Mesendoderm (in vitro differentiated cells): ENCODE data around the gene CD83.

ENCODE experiments used
- DNase-seq: peaks from one replicate; pipeline ENCODE4 v3.0.0; 2013
- H2AK5ac ChIP-seq: 2 replicates; pipeline ENCODE4 v1.6.1; 2013; ENCODE audit warnings: low read length, inconsistent platforms
- H2BK120ac ChIP-seq: 2 replicates; pipeline ENCODE4 v1.6.1; 2013; ENCODE audit warnings: low read depth, mild to moderate bottlenecking, low read length, moderate library complexity, mixed read lengths
- H2BK15ac ChIP-seq: replicated peaks from 2 replicates; pipeline ENCODE4 v1.6.1; 2013; ENCODE audit warnings: low read depth, mild to moderate bottlenecking, moderate library complexity
- H2BK5ac ChIP-seq: 2 replicates; pipeline ENCODE4 v1.6.1; 2013; ENCODE audit warnings: low read length, inconsistent platforms
- H3K18ac ChIP-seq: 2 replicates; pipeline ENCODE4 v1.6.1; 2013; ENCODE audit warnings: mild to moderate bottlenecking, low read length, mixed read lengths
- H3K23ac ChIP-seq: one replicate; pipeline ENCODE4 v1.6.1; 2013; ENCODE audit warnings: low read length
- H3K27ac ChIP-seq: 2 replicates; pipeline ENCODE4 v1.5.1; 2013; ENCODE audit warnings: low read depth, mild to moderate bottlenecking, inconsistent platforms, low read length, moderate library complexity
- H3K27me3 ChIP-seq: 2 replicates; pipeline ENCODE4 v1.6.1; 2013; ENCODE audit warnings: low read length, control low read depth, mild to moderate bottlenecking, inconsistent platforms; ENCODE audit not compliant: insufficient read depth, poor library complexity
- H3K36me3 ChIP-seq: 2 replicates; pipeline ENCODE4 v1.6.1; 2013; ENCODE audit warnings: low read length, inconsistent platforms; ENCODE audit not compliant: control insufficient read depth, insufficient read depth
- H3K4ac ChIP-seq: one replicate; pipeline ENCODE4 v1.6.1; 2013; ENCODE audit warnings: low read depth, mild to moderate bottlenecking, low read length, moderate library complexity
- H3K4me1 ChIP-seq: 2 replicates; pipeline ENCODE4 v1.6.1; 2013; ENCODE audit warnings: low read depth, low read length, inconsistent platforms; ENCODE audit not compliant: control insufficient read depth
- H3K4me2 ChIP-seq: 2 replicates; pipeline ENCODE4 v1.6.1; 2013; ENCODE audit warnings: low read length
- H3K4me3 ChIP-seq: 2 replicates; pipeline ENCODE4 v1.5.1; 2013; ENCODE audit warnings: mild to moderate bottlenecking, low read length
- H3K56ac ChIP-seq: one replicate; pipeline ENCODE4 v1.6.1; 2013; ENCODE audit warnings: low read length
- H3K79me1 ChIP-seq: 2 replicates; pipeline ENCODE4 v1.6.1; 2013; ENCODE audit warnings: low read length, inconsistent platforms
- H3K79me2 ChIP-seq: 2 replicates; pipeline ENCODE4 v1.6.1; 2013; ENCODE audit warnings: mild to moderate bottlenecking, low read length; ENCODE audit not compliant: control insufficient read depth, insufficient read depth
- H3K9ac ChIP-seq: 2 replicates; pipeline ENCODE4 v1.6.1; 2013; ENCODE audit warnings: low read length, inconsistent platforms
- H4K5ac ChIP-seq: one replicate; pipeline ENCODE4 v1.6.1; 2013; ENCODE audit warnings: low read length
- H4K8ac ChIP-seq: one replicate; pipeline ENCODE4 v1.6.1; 2013; ENCODE audit warnings: low read depth, mild to moderate bottlenecking, control low read depth, low read length, moderate library complexity
- WGBS: extraction: QIAGEN DNeasy Blood & Tissue Kit; methylation state at CpG from one replicate; pipeline ENCODE4 v1.1.7; 2013; ENCODE audit warnings: low lambda C conversion rate, missing lambda C conversion rate; ENCODE audit not compliant: insufficient coverage; ENCODE audit errors: extremely low coverage; 5-methylcytosine and 5-hydroxymethylcytosine counted together

The CD83 gene

GRCh38 chr6:14109411-14109826, 8.2 kb upstream of the CD83 start:
- whole genome bisulfite sequencing, result no CpG with 5 or more reads among the region's 4 CpGs

GRCh38 chr6:14110001-14110818, 7.4 kb upstream of the CD83 start:
- WGBS, result no CpG with 5 or more reads among the region's 11 CpGs
- H3K79me1 ChIP-seq, result no peaks in the 10 kb centered on the region
- H2BK5ac ChIP-seq, result no peak overlapping the region

More at GRCh38 chr6:14109411-14109826, 8.2 kb upstream of the CD83 start:
- no peak overlapping the region for H3K18ac ChIP-seq
- no peak overlapping the region for H2BK15ac ChIP-seq
- no peaks in the 10 kb centered on the region for H3K36me3 ChIP-seq
- H3K23ac ChIP-seq, result no peak overlapping the region
- H2BK5ac ChIP-seq, result no peak overlapping the region
- H3K4me2 ChIP-seq, result no peak overlapping the region
- H3K4me3 ChIP-seq, result no peak overlapping the region
- no peaks in the 10 kb centered on the region for H3K4me1 ChIP-seq
- H2AK5ac ChIP-seq, result no peak overlapping the region
- no peaks in the 10 kb centered on the region for H3K79me2 ChIP-seq
- H3K27ac ChIP-seq, result no peak overlapping the region
- no peak overlapping the region for H3K9ac ChIP-seq
- H2BK120ac ChIP-seq, result no peak overlapping the region
- H3K27me3 ChIP-seq, result no peaks in the 10 kb centered on the region
- no peak overlapping the region for H3K56ac ChIP-seq
- no peak overlapping the region for H4K8ac ChIP-seq
- no peaks in the 10 kb centered on the region for H3K79me1 ChIP-seq
- H4K5ac ChIP-seq, result no peak overlapping the region
- no peak for DNase-seq
- H3K4ac ChIP-seq, result no peak overlapping the region

GRCh38 chr6:14113976-14114375, 3.6 kb upstream of the CD83 start:
- Histone ChIP-seq H3K36me3 (no peaks in the 10 kb centered on the region), H3K56ac (no peak overlapping the region), H3K4me1 (no peaks in the 10 kb centered on the region), H3K23ac (no peak overlapping the region), H3K79me2 (no peaks in the 10 kb centered on the region), H3K9ac (no peak overlapping the region), H3K18ac (no peak overlapping the region), H2BK5ac (no peak overlapping the region), H3K27ac (no peak overlapping the region), H2BK120ac (no peak overlapping the region), H3K4ac (no peak overlapping the region), H4K5ac (no peak overlapping the region), H2BK15ac (no peak overlapping the region), H3K79me1 (no peaks in the 10 kb centered on the region), H2AK5ac (no peak overlapping the region), H4K8ac (no peak overlapping the region), H3K27me3 (no peaks in the 10 kb centered on the region), H3K4me2 (no peak overlapping the region), H3K4me3 (no peak overlapping the region)
- DNase-seq, result no peak
- no CpG with 5 or more reads among the region's 1 CpG for WGBS

More at GRCh38 chr6:14110001-14110818, 7.4 kb upstream of the CD83 start:
- Histone ChIP-seq H4K8ac (no peak overlapping the region), H3K79me2 (no peaks in the 10 kb centered on the region), H3K9ac (no peak overlapping the region), H3K4me2 (no peak overlapping the region), H3K18ac (no peak overlapping the region), H2BK120ac (no peak overlapping the region), H3K27ac (no peak overlapping the region), H3K23ac (no peak overlapping the region), H3K36me3 (no peaks in the 10 kb centered on the region), H2BK15ac (no peak overlapping the region), H3K4ac (no peak overlapping the region), H4K5ac (no peak overlapping the region), H2AK5ac (no peak overlapping the region), H3K4me3 (no peak overlapping the region), H3K4me1 (no peaks in the 10 kb centered on the region), H3K56ac (no peak overlapping the region), H3K27me3 (no peaks in the 10 kb centered on the region)
- DNase-seq, result no peak

- Histone ChIP-seq H3K27me3 (no peaks in the 10 kb centered on the region), H3K27ac (no peak overlapping the region), H3K36me3 (no peaks in the 10 kb centered on the region), H3K4ac (no peak overlapping the region), H3K23ac (peak overlapping the region; percentile 15), H3K79me1 (no peaks in the 10 kb centered on the region), H3K18ac (no peak overlapping the region), H2AK5ac (no peak overlapping the region), H2BK15ac (no peak overlapping the region), H4K8ac (no peak overlapping the region), H2BK5ac (no peak overlapping the region), H4K5ac (no peak overlapping the region), H2BK120ac (no peak overlapping the region), H3K79me2 (no peaks in the 10 kb centered on the region), H3K9ac (peak overlapping the region; percentile 73), H3K4me1 (no peaks in the 10 kb centered on the region), H3K4me2 (peak overlapping the region; percentile 64), H3K4me3 (peak overlapping the region; percentile 77), H3K56ac (peak overlapping the region; percentile 84)
- no peak for DNase-seq
- WGBS, result no CpG with 5 or more reads among the region's 10 CpGs
Measured at GRCh38 chr6:14118091-14118439, 493 bp downstream of the CD83 start.

GRCh38 chr6:14118446-14118845, 874 bp downstream of the CD83 start:
- Histone ChIP-seq H3K4ac (no peak overlapping the region), H3K9ac (no peak overlapping the region), H3K36me3 (no peaks in the 10 kb centered on the region), H2AK5ac (no peak overlapping the region), H2BK15ac (no peak overlapping the region), H3K4me1 (no peaks in the 10 kb centered on the region), H3K79me2 (no peaks in the 10 kb centered on the region), H2BK120ac (no peak overlapping the region), H2BK5ac (no peak overlapping the region), H4K8ac (no peak overlapping the region), H3K23ac (no peak overlapping the region), H3K4me3 (no peak overlapping the region), H3K27ac (no peak overlapping the region), H3K56ac (no peak overlapping the region), H3K4me2 (no peak overlapping the region), H4K5ac (no peak overlapping the region), H3K18ac (no peak overlapping the region), H3K27me3 (no peaks in the 10 kb centered on the region), H3K79me1 (no peaks in the 10 kb centered on the region)
- DNase-seq, result no peak
- WGBS, result no CpG with 5 or more reads among the region's 2 CpGs

GRCh38 chr6:14119784-14120183, 2.2 kb downstream of the CD83 start:
- Histone ChIP-seq H3K4ac (no peak overlapping the region), H3K4me1 (no peaks in the 10 kb centered on the region), H2BK15ac (no peak overlapping the region), H3K4me2 (no peak overlapping the region), H3K9ac (no peak overlapping the region), H3K79me1 (no peaks in the 10 kb centered on the region), H3K27ac (no peak overlapping the region), H4K5ac (no peak overlapping the region), H4K8ac (no peak overlapping the region), H3K18ac (no peak overlapping the region), H3K36me3 (no peaks in the 10 kb centered on the region), H2AK5ac (no peak overlapping the region), H2BK120ac (no peak overlapping the region), H2BK5ac (no peak overlapping the region), H3K4me3 (no peak overlapping the region), H3K27me3 (no peaks in the 10 kb centered on the region), H3K79me2 (no peaks in the 10 kb centered on the region), H3K56ac (no peak overlapping the region), H3K23ac (no peak overlapping the region)
- no peak for DNase-seq
- WGBS, result 100% methylated on average over 2 of the region's 7 CpGs
